Measurements from ENCODE around the gene BDKRB2.

Gene BDKRB2

GRCh38 chr14:96252323-96252998 is 47.8 kb downstream of the BDKRB2 start:
- no peak for TF ChIP-seq ZNF274 (IDR thresholded peaks at IDR 0.05; ENCODE audit: low read depth, low read length)
- H3K4me3 ChIP-seq (ENCODE audit: low read length): no peak overlapping the region

- no peak for TF ChIP-seq ZNF274 (IDR thresholded peaks at IDR 0.05; ENCODE audit: low read depth, low read length)
- no peak overlapping the region for H3K4me3 ChIP-seq (ENCODE audit: low read length)
Observed at GRCh38 chr14:96252999-96253539, 48.4 kb downstream of the BDKRB2 start.

GRCh38 chr14:96254687-96255086 is 50.0 kb downstream of the BDKRB2 start:
- H3K4me3 ChIP-seq (ENCODE audit: low read length): no peak overlapping the region
- TF ChIP-seq ZNF274 (IDR thresholded peaks at IDR 0.05; ENCODE audit: low read depth, low read length): no peak

GRCh38 chr14:96255501-96256366 is 51.1 kb downstream of the BDKRB2 start, which contains the start of gene BDKRB1:
BDKRB1 (plus strand) TSS chr14:96256210; CDS start chr14:96263683, 7,473 bp downstream.
- TF ChIP-seq ZNF274 (IDR thresholded peaks at IDR 0.05; ENCODE audit: low read depth, low read length): no peak
- H3K4me3 ChIP-seq (ENCODE audit: low read length): no peak within 1 kb of the TSS

- TF ChIP-seq ZNF274 (IDR thresholded peaks at IDR 0.05; ENCODE audit: low read depth, low read length): no peak
- no peak overlapping the region for H3K4me3 ChIP-seq (ENCODE audit: low read length)
Observed at GRCh38 chr14:96256407-96256806, 51.8 kb downstream of the BDKRB2 start.

GRCh38 chr14:96257056-96257455 is 52.4 kb downstream of the BDKRB2 start:
- H3K4me3 ChIP-seq (ENCODE audit: low read length): no peak overlapping the region

GRCh38 chr14:96257900-96258299 is 53.3 kb downstream of the BDKRB2 start:
- H3K4me3 ChIP-seq (ENCODE audit: low read length): no peak overlapping the region
- no peak for TF ChIP-seq ZNF274 (IDR thresholded peaks at IDR 0.05; ENCODE audit: low read depth, low read length)

More at GRCh38 chr14:96257056-96257455, 52.4 kb downstream of the BDKRB2 start:
- no peak for TF ChIP-seq ZNF274 (IDR thresholded peaks at IDR 0.05; ENCODE audit: low read depth, low read length)

- TF ChIP-seq ZNF274 (IDR thresholded peaks at IDR 0.05; ENCODE audit: low read depth, low read length): no peak
- no peak overlapping the region for H3K4me3 ChIP-seq (ENCODE audit: low read length)
Observed at GRCh38 chr14:96260341-96260821, 55.7 kb downstream of the BDKRB2 start.

GRCh38 chr14:96261053-96261452 is 56.4 kb downstream of the BDKRB2 start:
- no peak for TF ChIP-seq ZNF274 (IDR thresholded peaks at IDR 0.05; ENCODE audit: low read depth, low read length)
- no peak overlapping the region for H3K4me3 ChIP-seq (ENCODE audit: low read length)

GRCh38 chr14:96261772-96262655 is 57.4 kb downstream of the BDKRB2 start:
- H3K4me3 ChIP-seq (ENCODE audit: low read length): no peak overlapping the region
- no peak for TF ChIP-seq ZNF274 (IDR thresholded peaks at IDR 0.05; ENCODE audit: low read depth, low read length)

GRCh38 chr14:96263347-96264199 is 58.9 kb downstream of the BDKRB2 start:
- no peak for TF ChIP-seq ZNF274 (IDR thresholded peaks at IDR 0.05; ENCODE audit: low read depth, low read length)
- H3K4me3 ChIP-seq (ENCODE audit: low read length): no peak overlapping the region

GRCh38 chr14:96264200-96264553 is 59.5 kb downstream of the BDKRB2 start:
- H3K4me3 ChIP-seq (ENCODE audit: low read length): no peak overlapping the region
- TF ChIP-seq ZNF274 (IDR thresholded peaks at IDR 0.05; ENCODE audit: low read depth, low read length): no peak

GRCh38 chr14:96264853-96265252 is 60.2 kb downstream of the BDKRB2 start:
- no peak for TF ChIP-seq ZNF274 (IDR thresholded peaks at IDR 0.05; ENCODE audit: low read depth, low read length)
- no peak overlapping the region for H3K4me3 ChIP-seq (ENCODE audit: low read length)
